ENCODE measurements around the gene SERPINB11.

DNA sequence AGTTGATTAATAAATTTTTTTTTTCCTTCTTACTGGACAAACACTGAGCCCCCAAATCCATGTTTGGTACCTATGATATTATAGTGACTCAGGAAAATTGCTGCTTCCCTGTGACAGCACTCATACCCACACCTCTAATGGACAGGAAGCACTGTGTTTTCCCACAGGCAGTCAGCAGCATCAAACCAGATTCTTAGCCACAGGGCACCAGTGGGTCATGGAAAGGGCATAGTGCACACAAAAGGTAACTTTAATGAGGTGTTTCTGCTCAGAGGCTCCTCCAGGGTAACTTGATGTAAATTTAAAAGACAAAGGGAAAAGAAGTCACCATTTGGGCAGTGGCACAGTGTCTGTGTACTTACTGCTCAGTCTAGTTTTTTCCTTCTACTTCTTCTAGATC is 34.1 kb downstream of the SERPINB11 start:
- TF ChIP-seq, protein P1, sequence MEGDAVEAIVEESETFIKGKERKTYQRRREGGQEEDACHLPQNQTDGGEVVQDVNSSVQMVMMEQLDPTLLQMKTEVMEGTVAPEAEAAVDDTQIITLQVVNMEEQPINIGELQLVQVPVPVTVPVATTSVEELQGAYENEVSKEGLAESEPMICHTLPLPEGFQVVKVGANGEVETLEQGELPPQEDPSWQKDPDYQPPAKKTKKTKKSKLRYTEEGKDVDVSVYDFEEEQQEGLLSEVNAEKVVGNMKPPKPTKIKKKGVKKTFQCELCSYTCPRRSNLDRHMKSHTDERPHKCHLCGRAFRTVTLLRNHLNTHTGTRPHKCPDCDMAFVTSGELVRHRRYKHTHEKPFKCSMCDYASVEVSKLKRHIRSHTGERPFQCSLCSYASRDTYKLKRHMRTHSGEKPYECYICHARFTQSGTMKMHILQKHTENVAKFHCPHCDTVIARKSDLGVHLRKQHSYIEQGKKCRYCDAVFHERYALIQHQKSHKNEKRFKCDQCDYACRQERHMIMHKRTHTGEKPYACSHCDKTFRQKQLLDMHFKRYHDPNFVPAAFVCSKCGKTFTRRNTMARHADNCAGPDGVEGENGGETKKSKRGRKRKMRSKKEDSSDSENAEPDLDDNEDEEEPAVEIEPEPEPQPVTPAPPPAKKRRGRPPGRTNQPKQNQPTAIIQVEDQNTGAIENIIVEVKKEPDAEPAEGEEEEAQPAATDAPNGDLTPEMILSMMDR (IDR thresholded peaks at IDR 0.05): no peak
- no peak for TF ChIP-seq POLR2A (IDR thresholded peaks at IDR 0.05)
- no peak for TF ChIP-seq POLR2AphosphoS5 (IDR thresholded peaks at IDR 0.05)
